A673 (cell line): ENCODE results near the gene TADA3.

Experiments used
- EZH2 ChIP-seq: fragments of 200-600 bp; sonication (generic); IDR thresholded peaks from 2 replicates; pipeline ENCODE4 v1.6.1; 2017; ENCODE audit warnings: borderline replicate concordance, low read depth, mild to moderate bottlenecking, mixed read lengths, antibody characterized with exemption, low read length; ENCODE audit not compliant: poor library complexity, severe bottlenecking
- TF ChIP-seq, protein P1 (sequence below): fragments of 300-800, 200-600 bp; sonication (generic); conservative IDR thresholded peaks from 2 replicates; pipeline ENCODE4 v1.5.1; 2017; ENCODE audit warnings: low read depth, mild to moderate bottlenecking, antibody characterized with exemption, low read length, moderate library complexity, mixed read lengths

DNA sequence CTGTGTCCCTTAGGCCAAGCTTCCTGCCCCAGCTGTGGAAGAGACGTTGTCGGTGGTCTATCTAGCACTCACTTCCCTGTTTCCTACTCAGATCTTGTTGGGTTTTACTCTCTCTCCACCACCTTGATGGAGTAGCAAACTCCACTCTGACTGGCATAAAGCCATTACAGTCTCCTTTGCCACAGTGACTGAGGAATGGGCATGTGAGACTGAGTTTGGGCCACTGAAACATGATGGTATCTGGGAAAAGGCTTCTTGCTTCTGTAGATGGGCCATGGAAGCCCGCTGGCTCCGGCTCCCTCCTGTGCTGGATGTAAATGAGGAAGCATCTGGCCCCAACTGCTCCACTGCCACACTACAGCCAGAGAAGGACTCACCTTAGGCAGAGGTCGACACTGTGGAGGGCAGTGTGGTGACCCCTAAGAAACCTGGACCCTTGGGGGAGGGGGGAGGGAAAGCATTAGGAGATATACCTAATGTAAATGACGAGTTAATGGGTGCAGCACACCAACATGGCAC lies 13.1 kb downstream of the TADA3 start:
- TF ChIP-seq, protein P1, sequence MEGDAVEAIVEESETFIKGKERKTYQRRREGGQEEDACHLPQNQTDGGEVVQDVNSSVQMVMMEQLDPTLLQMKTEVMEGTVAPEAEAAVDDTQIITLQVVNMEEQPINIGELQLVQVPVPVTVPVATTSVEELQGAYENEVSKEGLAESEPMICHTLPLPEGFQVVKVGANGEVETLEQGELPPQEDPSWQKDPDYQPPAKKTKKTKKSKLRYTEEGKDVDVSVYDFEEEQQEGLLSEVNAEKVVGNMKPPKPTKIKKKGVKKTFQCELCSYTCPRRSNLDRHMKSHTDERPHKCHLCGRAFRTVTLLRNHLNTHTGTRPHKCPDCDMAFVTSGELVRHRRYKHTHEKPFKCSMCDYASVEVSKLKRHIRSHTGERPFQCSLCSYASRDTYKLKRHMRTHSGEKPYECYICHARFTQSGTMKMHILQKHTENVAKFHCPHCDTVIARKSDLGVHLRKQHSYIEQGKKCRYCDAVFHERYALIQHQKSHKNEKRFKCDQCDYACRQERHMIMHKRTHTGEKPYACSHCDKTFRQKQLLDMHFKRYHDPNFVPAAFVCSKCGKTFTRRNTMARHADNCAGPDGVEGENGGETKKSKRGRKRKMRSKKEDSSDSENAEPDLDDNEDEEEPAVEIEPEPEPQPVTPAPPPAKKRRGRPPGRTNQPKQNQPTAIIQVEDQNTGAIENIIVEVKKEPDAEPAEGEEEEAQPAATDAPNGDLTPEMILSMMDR: no peak
- TF ChIP-seq EZH2: no peak
